Neuron (in vitro differentiated cells): ENCODE results near the gene MGMT.

ENCODE experiments used
- H2AFZ ChIP-seq: one replicate; pipeline ENCODE4 v1.6.1; 2013; ENCODE audit warnings: low read depth, mild to moderate bottlenecking, inconsistent platforms, low read length, moderate library complexity
- H3K27me3 ChIP-seq: one replicate; pipeline ENCODE4 v1.6.1; 2013; ENCODE audit warnings: low read length; ENCODE audit not compliant: insufficient read depth
- H3K36me3 ChIP-seq: one replicate; pipeline ENCODE4 v1.6.1; 2013; ENCODE audit warnings: low read length; ENCODE audit not compliant: insufficient read depth
- H3K4me1 ChIP-seq: one replicate; pipeline ENCODE4 v1.6.1; 2013; ENCODE audit warnings: low read length; ENCODE audit not compliant: insufficient read depth
- H3K4me3 ChIP-seq: 2 replicates; pipeline ENCODE4 v1.5.1; 2013; ENCODE audit warnings: mild to moderate bottlenecking, low read length, moderate library complexity
- H3K9me3 ChIP-seq: one replicate; pipeline ENCODE4 v1.6.1; 2013; ENCODE audit warnings: low read length

Gene MGMT

DNA sequence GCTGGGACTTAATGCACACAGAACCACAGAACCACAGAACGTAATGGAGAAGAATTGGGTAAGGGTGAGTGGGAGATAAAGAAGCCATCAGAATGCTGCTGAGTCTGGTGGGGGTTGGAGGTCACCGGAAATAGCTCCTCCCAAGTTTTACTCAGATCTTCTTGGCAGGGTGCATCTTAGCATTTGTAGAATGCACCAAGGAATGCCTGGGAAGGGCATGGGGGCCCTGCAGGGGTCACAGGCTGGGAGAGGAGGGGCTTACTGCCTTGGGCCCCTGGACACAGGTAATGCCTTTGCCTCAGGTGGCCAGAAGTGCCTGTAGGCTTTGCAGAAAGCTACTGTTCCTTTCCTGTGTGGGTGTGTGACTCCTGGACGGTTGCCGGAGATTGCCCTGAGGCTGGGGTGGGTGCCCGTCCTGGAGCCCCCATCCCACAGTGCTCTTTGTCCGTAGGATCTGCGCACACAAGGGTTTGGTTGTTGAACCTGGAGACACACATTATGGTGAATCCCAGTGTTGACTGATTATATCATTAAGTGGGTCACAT, 55.1 kb downstream of the MGMT start:
- no peaks in the 10 kb centered on the region for H3K4me1 ChIP-seq
- H3K36me3 ChIP-seq = no peaks in the 10 kb centered on the region
- H3K4me3 ChIP-seq = no peak overlapping the region
- H2AFZ ChIP-seq = no peak overlapping the region
- H3K27me3 ChIP-seq = no peaks in the 10 kb centered on the region
- H3K9me3 ChIP-seq = no peaks in the 10 kb centered on the region

DNA sequence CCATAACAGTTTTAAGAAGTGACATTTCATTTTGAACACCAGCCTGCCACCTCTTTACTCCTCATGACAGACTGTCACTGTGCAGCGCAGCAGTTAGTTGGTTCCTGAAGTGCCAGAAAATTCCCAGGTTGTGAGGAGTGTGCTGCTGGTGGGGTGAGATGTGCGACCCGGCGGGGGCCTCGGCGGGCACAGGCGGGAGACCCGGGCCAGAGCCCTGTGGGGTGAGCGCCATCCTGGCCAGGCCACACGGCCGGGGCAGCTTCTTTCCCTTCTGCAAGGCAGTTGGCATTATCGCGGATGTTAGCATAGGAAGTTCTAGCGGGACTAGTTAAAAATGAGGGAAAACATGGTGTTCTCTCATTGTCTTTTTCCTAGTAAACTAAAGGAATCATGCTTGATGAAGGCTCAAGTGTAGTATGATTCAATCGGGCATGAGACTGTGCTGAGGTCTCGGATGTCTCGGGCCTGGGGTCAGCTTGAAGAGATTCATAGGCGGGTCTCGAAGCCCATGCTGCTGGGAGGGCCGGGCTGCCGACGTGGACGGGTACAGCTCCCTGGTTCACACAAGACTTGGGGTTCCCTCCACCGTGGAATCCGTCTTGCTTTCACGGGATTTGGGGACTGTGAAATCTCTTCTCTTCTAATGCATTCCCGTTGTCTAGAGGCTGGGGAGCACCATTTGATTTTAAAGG, 56.1 kb downstream of the MGMT start:
- Histone ChIP-seq H3K4me3 (no peak overlapping the region), H3K36me3 (no peaks in the 10 kb centered on the region), H3K27me3 (no peaks in the 10 kb centered on the region), H2AFZ (no peak overlapping the region), H3K4me1 (no peaks in the 10 kb centered on the region), H3K9me3 (no peaks in the 10 kb centered on the region)

GRCh38 chr10:129523723-129524316, 56.8 kb downstream of the MGMT start:
- Histone ChIP-seq H3K4me3 (no peak overlapping the region), H3K36me3 (no peaks in the 10 kb centered on the region), H3K27me3 (no peaks in the 10 kb centered on the region), H3K9me3 (no peaks in the 10 kb centered on the region), H2AFZ (no peak overlapping the region), H3K4me1 (no peaks in the 10 kb centered on the region)

- Histone ChIP-seq H3K27me3 (no peaks in the 10 kb centered on the region), H3K4me1 (no peaks in the 10 kb centered on the region)
Observed at GRCh38 chr10:129524936-129525335, 57.9 kb downstream of the MGMT start.

GRCh38 chr10:129525401-129525801, 58.4 kb downstream of the MGMT start:
- Histone ChIP-seq H3K9me3 (no peaks in the 10 kb centered on the region), H3K36me3 (no peaks in the 10 kb centered on the region), H3K4me3 (no peak overlapping the region), H2AFZ (no peak overlapping the region), H3K4me1 (no peaks in the 10 kb centered on the region), H3K27me3 (no peaks in the 10 kb centered on the region)

More at GRCh38 chr10:129524936-129525335, 57.9 kb downstream of the MGMT start:
- Histone ChIP-seq H3K9me3 (no peaks in the 10 kb centered on the region), H2AFZ (no peak overlapping the region), H3K4me3 (no peak overlapping the region), H3K36me3 (no peaks in the 10 kb centered on the region)

- Histone ChIP-seq H3K9me3 (no peaks in the 10 kb centered on the region), H3K4me1 (no peaks in the 10 kb centered on the region), H3K4me3 (no peak overlapping the region), H3K27me3 (no peaks in the 10 kb centered on the region), H3K36me3 (no peaks in the 10 kb centered on the region), H2AFZ (no peak overlapping the region)
Observed at GRCh38 chr10:129526943-129527342, 59.9 kb downstream of the MGMT start.

- no peak overlapping the region for H2AFZ ChIP-seq
- no peaks in the 10 kb centered on the region for H3K36me3 ChIP-seq
- no peaks in the 10 kb centered on the region for H3K4me1 ChIP-seq
- H3K27me3 ChIP-seq = no peaks in the 10 kb centered on the region
- H3K4me3 ChIP-seq = no peak overlapping the region
- H3K9me3 ChIP-seq = no peaks in the 10 kb centered on the region
Observed at GRCh38 chr10:129528376-129528978, 61.4 kb downstream of the MGMT start.

GRCh38 chr10:129530581-129530980, 63.5 kb downstream of the MGMT start:
- no peak overlapping the region for H2AFZ ChIP-seq
- H3K4me1 ChIP-seq = no peaks in the 10 kb centered on the region
- no peaks in the 10 kb centered on the region for H3K27me3 ChIP-seq
- no peak overlapping the region for H3K4me3 ChIP-seq
- no peaks in the 10 kb centered on the region for H3K36me3 ChIP-seq
- no peaks in the 10 kb centered on the region for H3K9me3 ChIP-seq

GRCh38 chr10:129531195-129531968, 64.3 kb downstream of the MGMT start:
- Histone ChIP-seq H3K9me3 (no peaks in the 10 kb centered on the region), H3K36me3 (no peaks in the 10 kb centered on the region), H2AFZ (no peak overlapping the region), H3K4me1 (no peaks in the 10 kb centered on the region), H3K4me3 (no peak overlapping the region), H3K27me3 (no peaks in the 10 kb centered on the region)

DNA sequence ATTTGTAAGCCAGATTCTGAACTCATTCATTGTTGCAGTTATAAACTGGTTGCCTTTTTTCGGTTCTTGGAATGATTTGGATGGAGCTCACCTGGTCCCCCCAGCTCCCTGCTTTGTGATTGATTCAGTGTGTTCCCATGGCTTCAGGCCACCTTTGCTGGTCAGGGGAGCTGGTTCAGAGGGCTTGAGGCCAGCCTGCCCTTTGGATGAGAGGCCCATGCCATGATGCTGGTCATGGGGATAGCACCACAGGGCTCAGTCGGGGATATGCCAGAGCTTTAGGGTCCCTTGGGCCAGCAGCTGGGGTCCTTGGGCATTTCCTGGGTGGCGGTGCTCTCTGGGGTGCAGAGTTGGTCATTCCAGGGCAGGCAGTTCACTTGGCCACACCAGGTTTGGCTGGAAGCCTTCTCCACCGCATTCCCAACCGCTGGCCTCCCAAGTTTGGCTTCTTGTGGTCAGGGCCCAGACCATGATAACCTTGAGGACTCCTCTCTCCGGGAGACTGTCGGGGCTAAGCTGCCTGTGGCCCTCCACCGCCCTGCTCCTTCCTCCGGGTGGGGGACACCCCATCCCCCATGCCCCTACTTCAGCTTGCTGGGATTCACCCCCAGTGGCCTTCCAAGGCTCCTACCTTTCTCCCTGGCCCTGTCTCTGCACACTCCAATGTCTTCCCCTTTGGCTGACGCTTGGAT, 65.1 kb downstream of the MGMT start:
- H2AFZ ChIP-seq = no peak overlapping the region
- no peaks in the 10 kb centered on the region for H3K4me1 ChIP-seq
- no peak overlapping the region for H3K4me3 ChIP-seq
- no peaks in the 10 kb centered on the region for H3K27me3 ChIP-seq
- no peaks in the 10 kb centered on the region for H3K36me3 ChIP-seq
- no peaks in the 10 kb centered on the region for H3K9me3 ChIP-seq

DNA sequence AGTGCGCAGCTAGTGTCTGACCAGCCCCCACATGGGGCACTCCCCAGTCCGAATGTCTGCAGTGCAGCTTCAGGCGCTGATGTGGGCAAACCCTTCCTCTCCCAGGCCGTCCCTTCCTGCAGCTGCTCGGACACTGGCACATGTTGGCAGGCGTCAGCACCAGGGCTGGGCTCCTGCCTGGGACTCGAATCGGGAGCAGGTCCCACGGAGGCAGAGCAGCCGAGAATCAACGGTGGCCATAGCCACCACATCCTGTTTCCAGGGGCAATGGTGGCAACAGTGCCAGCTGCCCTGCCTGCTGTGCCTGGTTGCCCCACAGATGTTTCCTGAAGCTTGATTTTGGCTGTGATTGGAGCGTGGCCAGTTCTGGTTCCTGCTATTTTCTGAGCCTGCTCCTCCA, 65.8 kb downstream of the MGMT start:
- H3K4me3 ChIP-seq = no peak overlapping the region
- no peaks in the 10 kb centered on the region for H3K27me3 ChIP-seq
- H3K4me1 ChIP-seq = no peaks in the 10 kb centered on the region
- H3K9me3 ChIP-seq = no peaks in the 10 kb centered on the region
- H2AFZ ChIP-seq = no peak overlapping the region
- H3K36me3 ChIP-seq = no peaks in the 10 kb centered on the region

- Histone ChIP-seq H3K27me3 (no peaks in the 10 kb centered on the region), H2AFZ (no peak overlapping the region), H3K9me3 (no peaks in the 10 kb centered on the region), H3K4me1 (no peaks in the 10 kb centered on the region), H3K36me3 (no peaks in the 10 kb centered on the region), H3K4me3 (no peak overlapping the region)
Observed at GRCh38 chr10:129533281-129533680, 66.2 kb downstream of the MGMT start.
